NCI-H128 (cell line): ENCODE measurements around the gene TBC1D16.
A peak's percentile ranks its signal among the peaks of the same experiment; 100 is the strongest.
"Not testable (repeated sequence)": the region's sequence is repeated elsewhere in the genome, so short reads cannot be mapped to it uniquely, and the experiment has no call there.

ENCODE experiments used
- DNase-seq: peaks from one replicate; lab custom pipeline; 2025; ENCODE audit not compliant: unreplicated experiment; lab: John Stamatoyannopoulos, UW

TBC1D16 gene

GRCh38 chr17:79897243-79898063, 138.2 kb downstream of the TBC1D16 start:
- no peak for DNase-seq

DNA sequence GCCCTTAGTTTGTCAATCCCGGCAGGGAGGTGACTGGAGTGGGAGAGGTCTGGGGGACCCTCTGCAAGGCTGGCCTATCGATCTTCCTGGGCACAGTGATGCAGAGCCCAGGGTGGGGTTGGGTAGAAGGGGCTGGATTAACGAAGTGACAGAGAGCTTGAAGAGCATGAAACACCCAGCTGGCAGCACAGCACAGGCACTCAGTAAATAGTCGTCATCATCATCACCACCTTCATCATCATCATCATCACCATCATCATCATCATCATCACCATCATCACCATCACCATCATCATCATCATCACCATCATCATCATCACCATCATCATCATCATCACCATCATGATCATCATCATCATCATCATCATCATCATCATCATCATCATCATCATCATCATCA, 142.2 kb downstream of the TBC1D16 start:
- DNase-seq = not testable (repeated sequence)

- DNase-seq = peak; percentile 53
Measured at GRCh38 chr17:79892457-79893241, 143.0 kb downstream of the TBC1D16 start.

DNA sequence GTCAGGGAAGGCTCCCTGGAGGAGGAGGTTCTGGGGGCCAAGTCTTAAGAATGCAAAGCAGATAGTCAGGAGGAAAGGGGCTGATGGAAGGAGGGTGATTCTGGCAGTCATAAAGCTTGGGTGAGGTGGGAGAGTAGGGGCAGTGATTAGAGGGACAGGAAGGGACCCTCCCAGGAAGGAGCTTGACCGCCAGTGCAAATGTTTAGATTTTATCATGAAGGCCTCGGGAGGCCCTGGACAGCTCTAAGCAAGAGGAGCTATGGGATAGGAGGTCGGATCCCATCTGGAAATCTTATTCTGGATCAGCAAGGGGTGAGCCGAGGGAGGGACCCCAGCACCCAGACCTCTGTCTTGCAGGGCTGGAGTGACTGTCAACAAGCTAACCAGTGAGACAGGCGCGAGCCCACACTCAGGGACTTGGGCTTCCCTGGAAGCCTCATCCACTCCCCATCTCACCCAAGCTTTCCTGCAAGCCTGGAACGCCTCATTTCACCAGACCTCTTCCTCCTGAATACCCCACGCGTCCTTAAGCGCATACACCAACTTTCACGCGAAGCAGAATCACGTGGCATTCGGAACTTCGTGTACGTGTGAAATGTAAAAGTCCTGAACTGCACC, 144.4 kb downstream of the TBC1D16 start:
- DNase-seq = no peak

- DNase-seq = no peak
Measured at GRCh38 chr17:79890706-79891105, 145.0 kb downstream of the TBC1D16 start.

- no peak for DNase-seq
Measured at GRCh38 chr17:79888811-79889634, 146.6 kb downstream of the TBC1D16 start.

- no peak for DNase-seq
Measured at GRCh38 chr17:79888009-79888540, 147.6 kb downstream of the TBC1D16 start.

DNA sequence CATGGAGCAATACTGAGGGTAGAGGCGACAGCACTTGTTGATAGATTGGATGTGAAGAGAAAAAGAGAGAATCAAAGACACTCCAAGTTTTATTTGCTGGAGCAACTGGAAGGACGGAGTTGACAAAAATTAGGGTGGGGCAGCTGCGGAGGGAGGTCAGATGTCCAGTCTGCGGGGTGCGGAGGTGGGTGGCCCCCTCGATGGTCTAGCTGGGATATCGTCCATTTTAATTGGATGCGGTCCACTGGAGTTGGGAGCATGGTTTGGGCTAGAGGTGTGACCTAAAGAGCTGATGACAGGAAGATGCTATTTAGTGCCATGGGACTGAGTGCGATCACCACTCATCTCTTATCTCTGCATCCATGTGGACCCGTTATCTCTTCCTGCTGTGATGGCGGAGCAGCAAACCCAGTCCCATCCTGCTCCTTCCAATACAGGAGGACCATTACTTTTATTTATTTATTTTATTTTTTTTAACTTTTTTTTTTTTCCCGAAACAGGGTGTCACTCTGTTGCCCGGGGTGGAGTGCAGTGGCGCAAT, 148.2 kb downstream of the TBC1D16 start:
- DNase-seq = no peak

DNA sequence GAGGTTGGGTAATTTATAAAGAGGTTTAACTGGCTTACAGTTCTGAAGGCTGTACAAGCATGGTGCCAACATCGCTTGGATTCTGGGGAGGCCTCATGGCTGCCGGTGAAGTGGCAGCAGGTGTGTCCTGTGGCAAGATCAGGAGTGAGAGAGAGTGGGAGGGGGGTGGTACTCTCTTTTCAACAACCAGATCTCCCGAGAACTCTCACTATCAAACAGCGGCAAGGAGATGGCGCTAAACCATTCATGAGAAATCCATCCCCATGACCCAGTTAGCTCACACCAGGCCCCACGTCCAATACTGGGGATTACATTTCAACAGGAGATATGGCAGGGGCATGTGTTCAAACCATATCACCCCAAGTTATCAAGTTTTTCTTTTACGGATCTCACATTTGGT, 152.5 kb downstream of the TBC1D16 start:
- no peak for DNase-seq
